Endothelial cell of umbilical vein (primary cell): Measurements from ENCODE around the gene RIF1. TPM values are rescaled to one million over a fixed set of nuclear protein-coding genes. Genes with fewer than 3 reads are reported as not detected.

Experiments
- BruUV-seq: library from RNA; stranded (reverse); fragments of 400-500 nt; replicated peaks from 2 replicates; lab custom pipeline; 2021; lab: Mats Ljungman, UMichigan
- CTCF ChIA-PET: fragments of 300-600, 350-600 bp; sonication (Branson Sonifier 250); formaldehyde crosslinking; loops from one replicate; lab custom pipeline; 2021; ENCODE audit warnings: antibody characterized with exemption, inconsistent platforms; lab: Charles Lee
- POLR2A ChIA-PET: fragments of 300-600, 350-600 bp; sonication (Branson Sonifier 250); formaldehyde crosslinking; loops from one replicate; lab custom pipeline; 2021; ENCODE audit warnings: antibody characterized with exemption, inconsistent platforms; lab: Charles Lee
- DNase-seq: peaks from one replicate; pipeline ENCODE4 v3.0.0-alpha.2; 2011; ENCODE audit warnings: low read depth, low spot score
- FAIRE-seq: peaks from 2 replicates; lab custom pipeline; 2011; peaks lifted over from hg19 to GRCh38; lab: Jason Lieb, UNC
- H2AFZ ChIP-seq: 2 replicates; pipeline ENCODE4 v1.6.0; 2012; ENCODE audit warnings: low read depth, low read length, control low read depth, inconsistent platforms
- H3K27ac ChIP-seq: 2 replicates; pipeline ENCODE4 v1.5.1; 2011; ENCODE audit warnings: low read depth, mild to moderate bottlenecking, control low read depth, low read length, moderate library complexity; ENCODE audit not compliant: insufficient read depth
- H3K27me3 ChIP-seq, 2 experiments: 2 replicates each; pipeline versions ENCODE4 v1.6.0 to v1.6.1; 2011; ENCODE audit warnings: low read length in 2 of 2, mixed read lengths in 1 of 2; ENCODE audit not compliant: control insufficient read depth in 2 of 2, insufficient read depth in 2 of 2
- H3K36me3 ChIP-seq, 2 experiments: 2 replicates in 1 of 2; 3 replicates in 1 of 2; pipeline ENCODE4 v1.5.1; 2011; ENCODE audit warnings: low read length in 2 of 2, mild to moderate bottlenecking in 1 of 2, moderate library complexity in 1 of 2; ENCODE audit not compliant: control insufficient read depth in 2 of 2, insufficient read depth in 2 of 2; ENCODE audit errors: extremely low read depth in 1 of 2
- H3K4me1 ChIP-seq: 3 replicates; pipeline ENCODE4 v1.5.1; 2011; ENCODE audit warnings: mild to moderate bottlenecking, low read length; ENCODE audit not compliant: control insufficient read depth, insufficient read depth; ENCODE audit errors: extremely low read depth
- H3K4me2 ChIP-seq: 2 replicates; pipeline ENCODE4 v1.6.1; 2011; ENCODE audit warnings: low read length, control low read depth, mixed read lengths; ENCODE audit not compliant: insufficient read depth
- H3K4me3 ChIP-seq, 3 experiments: fragments of 200-600 bp in 1 of 3; sonication (generic), shearing (Covaris generic) in 1 of 3; replicated peaks in 1 of 3; 2 replicates each; pipeline ENCODE4 v1.5.1; 2011 to 2016; ENCODE audit warnings: control low read depth in 3 of 3, low read length in 3 of 3, mild to moderate bottlenecking in 2 of 3, inconsistent platforms in 1 of 3, low read depth in 1 of 3, moderate library complexity in 1 of 3; ENCODE audit not compliant: insufficient read depth in 1 of 3
- H3K79me2 ChIP-seq: 2 replicates; pipeline ENCODE4 v1.6.0; 2012; ENCODE audit warnings: low read length, inconsistent platforms; ENCODE audit not compliant: control insufficient read depth, insufficient read depth
- H3K9ac ChIP-seq: replicated peaks from 2 replicates; pipeline ENCODE3; 2011; ENCODE audit warnings: low read length, control low read depth; ENCODE audit not compliant: insufficient read depth; ENCODE audit errors: extremely low read depth
- H3K9me1 ChIP-seq: replicated peaks from 3 replicates; pipeline ENCODE4 v1.6.0; 2011; ENCODE audit warnings: mild to moderate bottlenecking, low read length; ENCODE audit not compliant: control insufficient read depth, insufficient read depth; ENCODE audit errors: extremely low read depth
- H3K9me3 ChIP-seq: replicated peaks from 2 replicates; pipeline ENCODE4 v1.5.1; 2012; ENCODE audit warnings: low read length, inconsistent platforms; ENCODE audit not compliant: control insufficient read depth, insufficient read depth
- H4K20me1 ChIP-seq: replicated peaks from 2 replicates; pipeline ENCODE3; 2011; ENCODE audit warnings: mild to moderate bottlenecking, low read length; ENCODE audit not compliant: control insufficient read depth, insufficient read depth; ENCODE audit errors: extremely low read depth
- EZH2 ChIP-seq: IDR thresholded peaks from 2 replicates; pipeline ENCODE4 v1.6.1; 2012; ENCODE audit warnings: borderline replicate concordance, low read depth, mild to moderate bottlenecking, moderate library complexity, low read length, inconsistent platforms; ENCODE audit not compliant: severe bottlenecking
- FOS ChIP-seq: IDR thresholded peaks from 2 replicates; pipeline ENCODE4 v1.6.1; 2011; ENCODE audit warnings: mild to moderate bottlenecking, low read length, moderate library complexity, borderline replicate concordance; ENCODE audit not compliant: insufficient read depth
- GATA2 ChIP-seq: IDR thresholded peaks from 2 replicates; pipeline ENCODE4 v1.7.0; 2011; ENCODE audit warnings: low read depth, mild to moderate bottlenecking, moderate library complexity, mixed read lengths, low read length; ENCODE audit not compliant: insufficient read length, insufficient read depth
- JUN ChIP-seq: IDR thresholded peaks from 2 replicates; pipeline ENCODE4 v1.6.1; 2011; ENCODE audit warnings: borderline replicate concordance, low read depth; ENCODE audit not compliant: insufficient read length, insufficient read depth
- MAX ChIP-seq: IDR thresholded peaks from 2 replicates; pipeline ENCODE4 v1.6.1; 2011; ENCODE audit not compliant: insufficient read depth, insufficient read length
- MYC ChIP-seq: IDR thresholded peaks from one replicate; pipeline ENCODE4 v1.6.1; 2011; ENCODE audit warnings: mild to moderate bottlenecking, low read depth, low read length
- POLR2A ChIP-seq: IDR thresholded peaks from 2 replicates; pipeline ENCODE4 v1.6.1; 2012; ENCODE audit warnings: low read depth, mild to moderate bottlenecking, control low read depth, low read length
- POLR2AphosphoS5 ChIP-seq: IDR thresholded peaks from 2 replicates; pipeline ENCODE4 v1.6.1; 2012; ENCODE audit warnings: low read depth, mild to moderate bottlenecking, control low read depth, low read length, moderate library complexity; ENCODE audit not compliant: insufficient read depth
- dilution Hi-C: fragments of 300-500 bp; cut with MboI; formaldehyde crosslinking; loops from one replicate; pipeline ENCODE4 v1.15.0; 2019; ENCODE audit warnings: low sequenced_read_pairs; ENCODE audit not compliant: extremely low pct_ligation_motif_present
- intact Hi-C: fragments of 100-400 bp; cut with micrococcal nuclease; formaldehyde crosslinking; loops from one replicate; pipeline ENCODE4 v1.10.0; 2022
- polyA plus RNA-seq, 4 experiments: library from polyadenylated mRNA; depleted of rRNA in 3 of 4; stranded (reverse) in 3 of 4; unstranded in 1 of 4; fragments of >200 nt; gene quantifications; 2 replicates each; pipeline versions ENCODE4 v1.2.1 to v1.2.3, GENCODE V29; 2011 to 2012; ENCODE audit warnings: missing spikeins in 1 of 4
- total RNA-seq: library from RNA; stranded (reverse); gene quantifications from 2 replicates; pipeline ENCODE4 v1.2.3, GENCODE V29; 2021
- TF ChIP-seq, protein P1 (sequence below), 2 donors: IDR thresholded peaks; 1 replicate in 1 of 2; 2 replicates in 1 of 2; pipeline ENCODE4 v1.5.1; 2011; ENCODE audit warnings: low read length in 2 of 2, mild to moderate bottlenecking in 2 of 2, moderate library complexity in 2 of 2, control low read depth in 1 of 2, inconsistent platforms in 1 of 2, low read depth in 1 of 2; ENCODE audit not compliant: insufficient read depth in 1 of 2; ENCODE audit errors: extremely low read depth in 1 of 2

Gene RIF1
- total and polyA plus RNA-seq, 2 donors (not counting 3 experiments of a cell fraction or from before 2014, with no cell fraction given) = 5.1 to 55.3 TPM

DNA sequence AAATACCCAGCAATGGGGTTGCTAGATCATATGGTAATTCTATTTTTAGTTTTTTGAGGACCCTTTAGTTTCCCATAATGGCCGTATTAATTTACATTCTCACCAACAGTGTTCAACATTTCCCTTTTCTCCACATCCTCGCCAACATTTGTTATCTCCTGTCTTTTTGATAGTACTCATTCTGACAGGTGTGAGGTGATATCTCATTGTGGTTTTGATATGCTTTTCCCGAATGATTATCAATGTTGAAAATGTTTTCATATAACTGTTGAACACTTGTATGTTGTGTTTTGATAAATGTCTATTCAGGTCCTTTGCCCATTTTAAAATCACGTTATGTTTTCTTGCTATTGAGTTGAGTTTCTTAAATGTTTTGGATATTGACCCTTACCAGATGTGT lies 5.8 kb upstream of the RIF1 start:
- CTCF ChIA-PET = interaction anchor here (1.2 kb wide), 1 partner anchor 15 kb away, joined by 3 read pairs; no protein-coding TSS in a partner anchor

More for the DNA sequence above, 5.8 kb upstream of the RIF1 start:
- DNase-seq (no peak), FAIRE-seq (no peak)
- Histone ChIP-seq H3K4me2 (no peak overlapping the region), H3K27me3 (no peaks in the 10 kb centered on the region), H2AFZ (no peak overlapping the region), H3K79me2 (no peaks in the 10 kb centered on the region), H3K27ac (no peak overlapping the region), H3K9ac (no peak overlapping the region), H3K4me1 (no peaks in the 10 kb centered on the region), H3K9me3 (no peaks in the 10 kb centered on the region), H3K9me1 (no peaks in the 10 kb centered on the region), H4K20me1 (no peaks in the 10 kb centered on the region), H3K36me3 (no peaks in the 10 kb centered on the region), H3K4me3 (no peak overlapping the region)
- no TSS peak for BruUV-seq
- dilution Hi-C loops (no loop called here), intact Hi-C loops (no loop called here)
- POLR2A ChIA-PET = no interaction called here
- TF ChIP-seq JUN (no peak), EZH2 (no peak), POLR2AphosphoS5 (no peak), POLR2A (no peak), MYC (no peak), MAX (no peak), FOS (no peak), GATA2 (no peak)
- TF ChIP-seq, protein P1, sequence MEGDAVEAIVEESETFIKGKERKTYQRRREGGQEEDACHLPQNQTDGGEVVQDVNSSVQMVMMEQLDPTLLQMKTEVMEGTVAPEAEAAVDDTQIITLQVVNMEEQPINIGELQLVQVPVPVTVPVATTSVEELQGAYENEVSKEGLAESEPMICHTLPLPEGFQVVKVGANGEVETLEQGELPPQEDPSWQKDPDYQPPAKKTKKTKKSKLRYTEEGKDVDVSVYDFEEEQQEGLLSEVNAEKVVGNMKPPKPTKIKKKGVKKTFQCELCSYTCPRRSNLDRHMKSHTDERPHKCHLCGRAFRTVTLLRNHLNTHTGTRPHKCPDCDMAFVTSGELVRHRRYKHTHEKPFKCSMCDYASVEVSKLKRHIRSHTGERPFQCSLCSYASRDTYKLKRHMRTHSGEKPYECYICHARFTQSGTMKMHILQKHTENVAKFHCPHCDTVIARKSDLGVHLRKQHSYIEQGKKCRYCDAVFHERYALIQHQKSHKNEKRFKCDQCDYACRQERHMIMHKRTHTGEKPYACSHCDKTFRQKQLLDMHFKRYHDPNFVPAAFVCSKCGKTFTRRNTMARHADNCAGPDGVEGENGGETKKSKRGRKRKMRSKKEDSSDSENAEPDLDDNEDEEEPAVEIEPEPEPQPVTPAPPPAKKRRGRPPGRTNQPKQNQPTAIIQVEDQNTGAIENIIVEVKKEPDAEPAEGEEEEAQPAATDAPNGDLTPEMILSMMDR (IDR thresholded peaks at IDR 0.05; ENCODE audit: extremely low read depth in 1 of 2, insufficient read depth in 1 of 2, low read depth in 1 of 2, low read length in 2 of 2) = no peak
